Measurements from ENCODE around the gene FBXO2.

DNA sequence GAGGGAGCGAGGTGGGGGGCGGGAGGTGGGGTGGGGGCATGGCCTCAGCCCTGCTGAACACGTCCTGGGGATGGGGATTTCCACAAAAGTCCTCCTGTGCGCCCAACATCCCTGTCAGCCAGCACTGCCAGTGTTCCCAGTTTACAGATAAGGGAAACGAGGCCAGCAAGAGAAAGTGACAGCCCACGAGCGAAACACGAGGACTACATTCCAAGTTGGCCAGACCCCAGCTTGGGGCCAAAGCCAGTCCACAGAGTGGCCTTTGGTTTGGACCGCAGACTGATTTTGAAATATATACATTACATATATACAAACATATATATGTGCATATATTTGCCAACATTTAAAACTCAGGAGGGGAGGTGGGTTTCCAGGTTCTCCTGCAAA lies 5.0 kb downstream of the FBXO2 start:
- TF ChIP-seq NFXL1 (IDR thresholded peaks at IDR 0.05; ENCODE audit: borderline replicate concordance): no peak
- TF ChIP-seq KAT2A (conservative IDR thresholded peaks at IDR 0.05; ENCODE audit: control insufficient read depth, low read depth, low read length): no peak
- TF ChIP-seq HDAC2 (IDR thresholded peaks at IDR 0.05): no peak
- TF ChIP-seq CHD2 (IDR thresholded peaks at IDR 0.05; ENCODE audit: borderline replicate concordance, low read depth, low read length): no peak
- TF ChIP-seq, protein P1, sequence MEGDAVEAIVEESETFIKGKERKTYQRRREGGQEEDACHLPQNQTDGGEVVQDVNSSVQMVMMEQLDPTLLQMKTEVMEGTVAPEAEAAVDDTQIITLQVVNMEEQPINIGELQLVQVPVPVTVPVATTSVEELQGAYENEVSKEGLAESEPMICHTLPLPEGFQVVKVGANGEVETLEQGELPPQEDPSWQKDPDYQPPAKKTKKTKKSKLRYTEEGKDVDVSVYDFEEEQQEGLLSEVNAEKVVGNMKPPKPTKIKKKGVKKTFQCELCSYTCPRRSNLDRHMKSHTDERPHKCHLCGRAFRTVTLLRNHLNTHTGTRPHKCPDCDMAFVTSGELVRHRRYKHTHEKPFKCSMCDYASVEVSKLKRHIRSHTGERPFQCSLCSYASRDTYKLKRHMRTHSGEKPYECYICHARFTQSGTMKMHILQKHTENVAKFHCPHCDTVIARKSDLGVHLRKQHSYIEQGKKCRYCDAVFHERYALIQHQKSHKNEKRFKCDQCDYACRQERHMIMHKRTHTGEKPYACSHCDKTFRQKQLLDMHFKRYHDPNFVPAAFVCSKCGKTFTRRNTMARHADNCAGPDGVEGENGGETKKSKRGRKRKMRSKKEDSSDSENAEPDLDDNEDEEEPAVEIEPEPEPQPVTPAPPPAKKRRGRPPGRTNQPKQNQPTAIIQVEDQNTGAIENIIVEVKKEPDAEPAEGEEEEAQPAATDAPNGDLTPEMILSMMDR (IDR thresholded peaks at IDR 0.05 in 2 of 3, conservative IDR thresholded peaks at IDR 0.05 in 1 of 3; ENCODE audit: control insufficient read depth in 2 of 3, extremely low read depth in 1 of 3, insufficient read depth in 1 of 3, low read depth in 3 of 3, low read length in 3 of 3): no peak
- no peak for TF ChIP-seq EZH2 (IDR thresholded peaks at IDR 0.05; ENCODE audit: borderline replicate concordance, control insufficient read depth, low read depth, low read length)
- no peak for TF ChIP-seq CEBPB (IDR thresholded peaks at IDR 0.05; ENCODE audit: borderline replicate concordance in 1 of 2, low read depth in 2 of 2, low read length in 2 of 2)
- TF ChIP-seq, protein P2, sequence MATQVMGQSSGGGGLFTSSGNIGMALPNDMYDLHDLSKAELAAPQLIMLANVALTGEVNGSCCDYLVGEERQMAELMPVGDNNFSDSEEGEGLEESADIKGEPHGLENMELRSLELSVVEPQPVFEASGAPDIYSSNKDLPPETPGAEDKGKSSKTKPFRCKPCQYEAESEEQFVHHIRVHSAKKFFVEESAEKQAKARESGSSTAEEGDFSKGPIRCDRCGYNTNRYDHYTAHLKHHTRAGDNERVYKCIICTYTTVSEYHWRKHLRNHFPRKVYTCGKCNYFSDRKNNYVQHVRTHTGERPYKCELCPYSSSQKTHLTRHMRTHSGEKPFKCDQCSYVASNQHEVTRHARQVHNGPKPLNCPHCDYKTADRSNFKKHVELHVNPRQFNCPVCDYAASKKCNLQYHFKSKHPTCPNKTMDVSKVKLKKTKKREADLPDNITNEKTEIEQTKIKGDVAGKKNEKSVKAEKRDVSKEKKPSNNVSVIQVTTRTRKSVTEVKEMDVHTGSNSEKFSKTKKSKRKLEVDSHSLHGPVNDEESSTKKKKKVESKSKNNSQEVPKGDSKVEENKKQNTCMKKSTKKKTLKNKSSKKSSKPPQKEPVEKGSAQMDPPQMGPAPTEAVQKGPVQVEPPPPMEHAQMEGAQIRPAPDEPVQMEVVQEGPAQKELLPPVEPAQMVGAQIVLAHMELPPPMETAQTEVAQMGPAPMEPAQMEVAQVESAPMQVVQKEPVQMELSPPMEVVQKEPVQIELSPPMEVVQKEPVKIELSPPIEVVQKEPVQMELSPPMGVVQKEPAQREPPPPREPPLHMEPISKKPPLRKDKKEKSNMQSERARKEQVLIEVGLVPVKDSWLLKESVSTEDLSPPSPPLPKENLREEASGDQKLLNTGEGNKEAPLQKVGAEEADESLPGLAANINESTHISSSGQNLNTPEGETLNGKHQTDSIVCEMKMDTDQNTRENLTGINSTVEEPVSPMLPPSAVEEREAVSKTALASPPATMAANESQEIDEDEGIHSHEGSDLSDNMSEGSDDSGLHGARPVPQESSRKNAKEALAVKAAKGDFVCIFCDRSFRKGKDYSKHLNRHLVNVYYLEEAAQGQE (IDR thresholded peaks at IDR 0.05; ENCODE audit: low read depth, low read length): no peak
- no peak for TF ChIP-seq NFYA (IDR thresholded peaks at IDR 0.05; ENCODE audit: borderline replicate concordance, low read depth, low read length)
- no peak for TF ChIP-seq POLR2AphosphoS5 (IDR thresholded peaks at IDR 0.05; ENCODE audit: low read length)

Measured in GM12878 (cell line).